Measurements from ENCODE around the gene HORMAD2.
A peak's percentile ranks its signal among the peaks of the same experiment; 100 is the strongest.

HORMAD2 gene

DNA sequence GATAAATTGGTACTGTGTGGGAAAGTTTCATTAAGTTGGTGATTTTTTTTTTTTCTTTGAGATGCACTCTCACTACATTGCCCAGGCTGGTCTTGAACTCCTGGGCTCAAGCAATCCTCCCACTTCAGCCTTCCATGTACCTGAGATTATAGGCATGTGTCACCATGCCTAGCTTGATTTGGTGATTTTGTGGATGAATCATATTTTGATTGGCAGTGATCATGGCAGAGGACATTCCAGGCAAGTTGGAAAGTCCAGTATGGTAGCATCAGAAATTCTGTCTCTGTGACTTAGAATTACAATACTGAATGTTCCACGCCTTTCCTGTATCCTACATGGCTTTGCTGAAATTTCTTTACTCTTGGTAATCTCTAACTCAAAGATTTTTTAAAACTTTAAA lies 49.4 kb downstream of the HORMAD2 start:
- H3K4me3 ChIP-seq (ENCODE audit: low read depth, low read length), result no peak overlapping the region
- no peak for DNase-seq (ENCODE audit: low read depth)
- TF ChIP-seq, protein P1, sequence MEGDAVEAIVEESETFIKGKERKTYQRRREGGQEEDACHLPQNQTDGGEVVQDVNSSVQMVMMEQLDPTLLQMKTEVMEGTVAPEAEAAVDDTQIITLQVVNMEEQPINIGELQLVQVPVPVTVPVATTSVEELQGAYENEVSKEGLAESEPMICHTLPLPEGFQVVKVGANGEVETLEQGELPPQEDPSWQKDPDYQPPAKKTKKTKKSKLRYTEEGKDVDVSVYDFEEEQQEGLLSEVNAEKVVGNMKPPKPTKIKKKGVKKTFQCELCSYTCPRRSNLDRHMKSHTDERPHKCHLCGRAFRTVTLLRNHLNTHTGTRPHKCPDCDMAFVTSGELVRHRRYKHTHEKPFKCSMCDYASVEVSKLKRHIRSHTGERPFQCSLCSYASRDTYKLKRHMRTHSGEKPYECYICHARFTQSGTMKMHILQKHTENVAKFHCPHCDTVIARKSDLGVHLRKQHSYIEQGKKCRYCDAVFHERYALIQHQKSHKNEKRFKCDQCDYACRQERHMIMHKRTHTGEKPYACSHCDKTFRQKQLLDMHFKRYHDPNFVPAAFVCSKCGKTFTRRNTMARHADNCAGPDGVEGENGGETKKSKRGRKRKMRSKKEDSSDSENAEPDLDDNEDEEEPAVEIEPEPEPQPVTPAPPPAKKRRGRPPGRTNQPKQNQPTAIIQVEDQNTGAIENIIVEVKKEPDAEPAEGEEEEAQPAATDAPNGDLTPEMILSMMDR (conservative IDR thresholded peaks at IDR 0.05; ENCODE audit: low read depth, low read length), result no peak

DNA sequence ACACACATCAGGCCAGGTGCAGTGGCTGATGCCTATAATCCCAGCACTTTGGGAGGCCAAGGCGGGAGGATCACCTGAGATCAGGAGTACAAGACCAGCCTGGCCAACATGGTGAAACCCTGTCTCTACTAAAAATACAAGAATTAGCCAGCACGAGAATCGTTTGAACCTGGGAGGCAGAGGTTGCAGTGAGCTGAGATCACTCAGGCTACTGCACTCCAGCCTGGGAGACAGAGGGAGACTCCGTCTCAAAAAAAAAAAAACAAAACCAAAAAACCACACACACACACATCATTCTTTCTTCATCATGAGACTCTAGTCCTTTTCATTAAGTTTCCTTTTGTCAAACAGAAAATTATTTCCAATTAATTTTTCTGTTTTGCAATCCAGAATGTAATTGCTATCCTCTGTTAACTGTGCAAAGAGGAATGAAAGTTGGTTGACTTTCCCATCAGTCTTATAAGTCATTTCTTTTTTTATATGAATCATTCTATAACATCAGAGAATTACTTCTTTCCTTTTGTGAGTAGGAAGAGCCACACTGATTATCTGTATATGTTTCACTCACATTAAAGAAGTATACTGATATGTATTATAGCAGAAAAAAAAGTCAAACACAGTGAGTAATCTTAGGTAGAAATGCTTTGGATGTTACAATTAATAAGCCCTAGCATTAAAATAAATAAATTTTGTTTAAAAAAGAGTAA lies 52.2 kb downstream of the HORMAD2 start:
- peak; percentile 20 for DNase-seq (ENCODE audit: low read depth)
- no peak overlapping the region for H3K4me3 ChIP-seq (ENCODE audit: low read depth, low read length)

GRCh38 chr22:30140414-30140813 lies 60.1 kb downstream of the HORMAD2 start:
- no peak overlapping the region for H3K4me3 ChIP-seq (ENCODE audit: low read depth, low read length)
- TF ChIP-seq, protein P1 (conservative IDR thresholded peaks at IDR 0.05; ENCODE audit: low read depth, low read length), result no peak
- no peak for DNase-seq (ENCODE audit: low read depth)

More for the DNA sequence above, 52.2 kb downstream of the HORMAD2 start:
- TF ChIP-seq, protein P1 (conservative IDR thresholded peaks at IDR 0.05; ENCODE audit: low read depth, low read length), result no peak

GRCh38 chr22:30143265-30143664 lies 63.0 kb downstream of the HORMAD2 start:
- TF ChIP-seq, protein P1 (conservative IDR thresholded peaks at IDR 0.05; ENCODE audit: low read depth, low read length), result no peak
- DNase-seq (ENCODE audit: low read depth), result no peak
- H3K4me3 ChIP-seq (ENCODE audit: low read depth, low read length), result no peak overlapping the region

DNA sequence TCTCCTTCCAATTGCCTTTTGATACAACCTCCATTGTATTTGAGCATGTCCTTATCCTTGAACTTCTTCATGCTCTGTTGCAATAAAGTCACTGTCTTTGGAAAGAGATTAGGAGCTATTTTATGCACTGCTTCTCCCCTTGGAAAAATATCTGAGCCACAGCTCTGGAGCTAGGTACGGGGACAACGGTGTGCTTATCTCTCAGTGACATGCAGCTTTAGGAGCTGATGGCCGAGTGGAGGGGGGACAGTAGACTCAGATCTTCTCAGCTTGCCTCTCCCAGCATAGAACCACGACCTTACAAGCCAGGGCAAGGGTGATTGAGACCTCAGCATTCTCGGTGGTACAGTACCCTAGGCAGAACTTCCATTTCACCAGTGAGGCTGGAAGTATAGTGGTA lies 64.1 kb downstream of the HORMAD2 start:
- TF ChIP-seq, protein P1 (conservative IDR thresholded peaks at IDR 0.05; ENCODE audit: low read depth, low read length), result no peak
- H3K4me3 ChIP-seq (ENCODE audit: low read depth, low read length), result no peak overlapping the region
- no peak for DNase-seq (ENCODE audit: low read depth)

DNA sequence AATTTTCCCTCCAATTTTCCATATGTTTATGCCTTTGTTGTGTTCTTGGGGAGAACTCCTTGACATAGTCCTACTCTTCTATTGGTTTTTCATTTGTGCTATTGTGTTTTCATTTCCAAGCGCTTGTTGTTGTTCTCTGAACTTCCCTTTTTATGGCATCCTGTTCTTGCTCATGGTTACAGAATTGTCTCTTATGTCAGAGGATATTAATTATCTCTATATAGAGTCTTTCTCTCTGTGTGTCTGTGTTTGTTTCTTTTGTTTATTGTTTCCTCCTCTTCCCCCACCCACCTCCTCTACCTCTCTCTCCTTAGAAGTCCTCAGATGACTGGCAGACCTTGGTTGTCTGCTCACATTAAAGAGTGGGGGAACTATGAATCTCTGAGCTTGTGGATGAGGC lies 69.9 kb downstream of the HORMAD2 start:
- TF ChIP-seq, protein P1 (conservative IDR thresholded peaks at IDR 0.05; ENCODE audit: low read depth, low read length), result no peak
- no peak overlapping the region for H3K4me3 ChIP-seq (ENCODE audit: low read depth, low read length)
- DNase-seq (ENCODE audit: low read depth), result no peak

- DNase-seq (ENCODE audit: low read depth), result no peak
- H3K4me3 ChIP-seq (ENCODE audit: low read depth, low read length), result no peak overlapping the region
- TF ChIP-seq, protein P1 (conservative IDR thresholded peaks at IDR 0.05; ENCODE audit: low read depth, low read length), result no peak
Measured at GRCh38 chr22:30158277-30158676, 78.0 kb downstream of the HORMAD2 start.
